GM06990 (cell line): ENCODE measurements around the gene WBP2NL.

ENCODE experiments used
- DNase-seq: peaks from one replicate; pipeline ENCODE4 v3.0.0-alpha.2; 2011; ENCODE audit not compliant: insufficient read length; ENCODE audit errors: extremely low read depth
- H3K27me3 ChIP-seq: replicated peaks from 2 replicates; pipeline ENCODE4 v1.6.0; 2011; ENCODE audit warnings: low read length; ENCODE audit not compliant: control insufficient read depth, insufficient read depth
- H3K36me3 ChIP-seq: 2 replicates; pipeline ENCODE4 v1.5.1; 2011; ENCODE audit warnings: low read length; ENCODE audit not compliant: control insufficient read depth, insufficient read depth
- H3K4me3 ChIP-seq: replicated peaks from 2 replicates; pipeline ENCODE4 v1.5.1; 2011; ENCODE audit warnings: low read depth, mild to moderate bottlenecking, control low read depth, low read length
- TF ChIP-seq, protein P1 (sequence below): IDR thresholded peaks from 2 replicates; pipeline ENCODE4 v1.5.1; 2011; ENCODE audit warnings: low read length, control low read depth, mild to moderate bottlenecking, inconsistent platforms; ENCODE audit not compliant: insufficient read depth, poor library complexity, severe bottlenecking

WBP2NL gene

DNA sequence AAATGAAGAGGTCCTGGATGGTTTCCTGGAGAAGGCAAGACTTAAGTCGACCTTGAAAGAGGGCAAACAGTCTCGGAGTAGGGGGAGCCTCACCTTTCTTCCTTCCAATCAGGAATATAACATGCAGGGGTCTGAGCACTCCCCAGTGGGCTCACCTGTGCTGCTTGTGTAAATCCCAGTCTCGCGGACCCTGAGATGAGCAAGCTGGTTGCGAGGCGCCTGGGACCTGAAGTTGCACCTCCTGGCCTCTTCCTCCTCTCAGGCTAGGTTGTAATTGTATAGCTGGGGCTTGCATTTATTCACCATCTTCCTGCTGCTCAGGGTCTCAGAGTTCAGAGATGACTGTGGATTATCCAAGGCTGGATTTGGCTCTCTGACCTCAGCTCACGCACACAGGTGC, 7.5 kb upstream of the WBP2NL start:
- no peak overlapping the region for H3K4me3 ChIP-seq
- H3K27me3 ChIP-seq = no peaks in the 10 kb centered on the region
- TF ChIP-seq, protein P1, sequence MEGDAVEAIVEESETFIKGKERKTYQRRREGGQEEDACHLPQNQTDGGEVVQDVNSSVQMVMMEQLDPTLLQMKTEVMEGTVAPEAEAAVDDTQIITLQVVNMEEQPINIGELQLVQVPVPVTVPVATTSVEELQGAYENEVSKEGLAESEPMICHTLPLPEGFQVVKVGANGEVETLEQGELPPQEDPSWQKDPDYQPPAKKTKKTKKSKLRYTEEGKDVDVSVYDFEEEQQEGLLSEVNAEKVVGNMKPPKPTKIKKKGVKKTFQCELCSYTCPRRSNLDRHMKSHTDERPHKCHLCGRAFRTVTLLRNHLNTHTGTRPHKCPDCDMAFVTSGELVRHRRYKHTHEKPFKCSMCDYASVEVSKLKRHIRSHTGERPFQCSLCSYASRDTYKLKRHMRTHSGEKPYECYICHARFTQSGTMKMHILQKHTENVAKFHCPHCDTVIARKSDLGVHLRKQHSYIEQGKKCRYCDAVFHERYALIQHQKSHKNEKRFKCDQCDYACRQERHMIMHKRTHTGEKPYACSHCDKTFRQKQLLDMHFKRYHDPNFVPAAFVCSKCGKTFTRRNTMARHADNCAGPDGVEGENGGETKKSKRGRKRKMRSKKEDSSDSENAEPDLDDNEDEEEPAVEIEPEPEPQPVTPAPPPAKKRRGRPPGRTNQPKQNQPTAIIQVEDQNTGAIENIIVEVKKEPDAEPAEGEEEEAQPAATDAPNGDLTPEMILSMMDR = no peak
- no peak for DNase-seq
- no peaks in the 10 kb centered on the region for H3K36me3 ChIP-seq

DNA sequence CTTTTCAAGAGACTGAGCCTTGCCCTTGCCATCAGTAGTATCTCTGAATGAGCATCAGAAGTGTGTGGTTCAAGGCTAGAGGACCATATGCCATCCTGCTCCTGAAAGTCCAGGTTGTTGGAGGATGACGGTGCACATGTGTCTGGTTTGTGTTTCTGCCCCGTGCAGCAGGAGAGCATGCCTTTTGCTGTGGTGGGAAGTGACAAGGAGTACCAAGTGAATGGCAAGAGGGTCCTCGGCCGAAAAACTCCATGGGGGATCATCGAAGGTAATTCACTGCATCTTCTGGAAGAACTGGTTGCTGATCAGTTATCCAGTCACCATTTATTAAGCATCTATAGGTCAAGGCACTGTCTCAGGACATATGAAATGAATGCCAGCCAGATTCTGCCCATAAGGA, 6.1 kb upstream of the WBP2NL start:
- no peaks in the 10 kb centered on the region for H3K36me3 ChIP-seq
- H3K27me3 ChIP-seq = no peaks in the 10 kb centered on the region
- DNase-seq = no peak
- TF ChIP-seq, protein P1 = no peak
- H3K4me3 ChIP-seq = no peak overlapping the region

DNA sequence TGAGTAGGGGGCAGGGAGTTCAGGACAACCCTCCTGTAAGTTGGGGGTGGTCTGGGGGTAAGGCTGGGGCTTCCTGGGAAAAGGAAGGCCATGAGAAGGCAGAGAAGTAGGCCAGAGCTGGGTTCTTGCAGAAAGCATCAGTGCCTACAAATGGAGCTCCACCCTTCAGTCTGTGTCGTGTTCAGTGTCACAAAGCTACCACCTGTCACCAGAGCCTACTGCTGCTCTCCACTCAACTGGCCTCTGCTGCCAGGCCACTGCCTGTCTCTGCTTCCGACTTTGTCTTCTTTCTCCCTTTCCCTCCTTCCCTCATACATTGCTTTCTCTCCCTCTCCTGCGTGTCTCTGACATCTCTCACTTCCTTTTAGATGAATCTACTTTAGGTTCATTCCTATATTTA, 3.4 kb upstream of the WBP2NL start:
- Histone ChIP-seq H3K27me3 (no peaks in the 10 kb centered on the region), H3K36me3 (no peaks in the 10 kb centered on the region), H3K4me3 (no peak overlapping the region)
- no peak for DNase-seq
- TF ChIP-seq, protein P1 = no peak

DNA sequence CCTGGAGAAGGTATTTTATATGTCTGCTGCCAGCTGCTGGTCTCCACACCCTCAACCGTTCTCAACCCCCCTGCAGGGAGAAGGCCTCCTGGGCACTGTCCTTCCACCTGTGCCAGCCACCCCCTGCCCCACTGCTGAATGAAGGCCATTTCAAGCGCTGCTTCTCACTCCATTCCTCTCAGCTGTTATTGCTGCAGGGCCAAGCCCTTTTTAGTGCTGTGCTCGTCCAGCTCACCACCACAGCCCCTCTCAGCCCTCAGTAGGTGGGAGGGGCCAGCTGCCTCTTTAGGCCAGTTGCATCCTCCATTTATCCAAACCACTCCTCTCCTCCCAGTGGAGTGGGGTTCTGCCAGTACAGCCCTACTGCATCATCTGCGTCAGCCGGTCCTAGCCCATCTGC, 1.8 kb upstream of the WBP2NL start:
- Histone ChIP-seq H3K36me3 (peaks cover 2% of the 10 kb centered on the region), H3K4me3 (no peak overlapping the region), H3K27me3 (no peaks in the 10 kb centered on the region)
- DNase-seq = no peak
- TF ChIP-seq, protein P1 = no peak

DNA sequence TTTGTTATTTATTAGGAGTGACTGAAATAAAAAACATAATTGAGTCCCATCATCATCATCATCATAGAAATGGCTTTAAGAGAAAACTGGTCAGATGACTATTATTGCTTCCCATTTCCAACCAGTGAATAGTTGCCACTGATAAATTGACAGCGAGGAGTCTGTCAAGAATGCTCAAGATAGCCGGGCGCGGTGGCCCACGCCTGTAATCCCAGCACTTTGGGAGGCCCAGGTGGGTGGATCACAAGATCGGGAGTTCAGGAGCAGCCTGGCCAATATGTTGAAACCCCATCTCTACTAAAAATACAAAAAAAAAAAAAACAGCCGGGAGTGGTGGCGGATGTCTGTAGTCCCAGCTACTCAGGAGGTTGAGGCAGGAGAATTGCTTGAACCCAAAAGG, 1.9 kb downstream of the WBP2NL start:
- no peaks in the 10 kb centered on the region for H3K27me3 ChIP-seq
- no peak overlapping the region for H3K4me3 ChIP-seq
- TF ChIP-seq, protein P1 = no peak
- DNase-seq = no peak
- peaks cover 2% of the 10 kb centered on the region for H3K36me3 ChIP-seq

DNA sequence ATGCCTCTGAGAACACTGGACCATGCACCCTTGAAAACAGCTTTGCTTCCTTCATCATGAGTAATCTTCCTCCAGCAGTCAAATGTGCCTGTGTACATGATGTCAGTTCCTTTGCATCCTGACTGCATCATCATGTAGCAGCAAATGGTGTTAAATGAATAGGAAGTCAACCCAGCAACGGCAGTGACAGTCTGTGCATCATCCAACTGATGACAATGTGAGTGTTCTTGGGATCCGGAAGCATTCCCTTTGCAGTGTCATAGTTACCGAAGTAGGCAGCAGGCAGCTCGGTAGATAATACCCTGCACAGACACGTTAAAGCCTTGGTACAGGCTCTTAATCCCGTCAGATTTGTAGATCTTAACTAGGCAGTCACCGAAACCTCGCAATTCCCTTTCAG, 2.5 kb downstream of the WBP2NL start:
- Histone ChIP-seq H3K36me3 (peaks cover 2% of the 10 kb centered on the region), H3K4me3 (no peak overlapping the region), H3K27me3 (no peaks in the 10 kb centered on the region)
- TF ChIP-seq, protein P1 = no peak
- no peak for DNase-seq
